ENCODE results near the gene CFP. TPM values are rescaled to one million over a fixed set of nuclear protein-coding genes. Genes with fewer than 3 reads are reported as not detected.

Gene CFP
- total RNA-seq, 3 donors from 2014 or later: 2.6 to 17.4 (median 3.3) TPM

DNA sequence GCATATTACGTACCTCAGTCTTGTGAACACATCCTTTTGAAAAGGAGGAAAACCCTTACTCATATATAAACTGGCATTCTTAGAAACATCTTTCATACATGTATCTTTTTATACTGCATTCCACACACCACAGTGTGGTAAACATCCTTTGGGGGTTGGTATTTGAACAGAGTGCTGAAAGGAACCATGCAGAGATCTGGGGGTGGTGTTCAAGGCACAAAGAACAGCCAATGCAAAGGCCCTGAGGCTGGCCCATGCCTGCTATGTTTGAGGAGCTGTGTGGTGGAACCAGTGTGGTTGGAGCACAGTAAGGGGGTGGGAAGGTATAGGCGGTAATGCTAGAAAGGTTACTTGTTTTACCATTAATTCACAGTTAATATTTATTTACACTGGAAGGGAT is 18.6 kb upstream of the CFP start:
- intact Hi-C loops (cut with DNase I; ENCODE audit: low total_unique reads): no loop called here
- no peaks in the 10 kb centered on the region for H3K36me3 ChIP-seq
- H3K27me3 ChIP-seq: peaks cover 0 to 41% of the 10 kb centered on the region in 2 donors
- no peak for TF ChIP-seq POLR2AphosphoS5 (IDR thresholded peaks at IDR 0.05)
- no peak for TF ChIP-seq CTCF (IDR thresholded peaks at IDR 0.05)
- no peaks in the 10 kb centered on the region for H3K4me1 ChIP-seq
- DNase-seq (ENCODE audit: low spot score in 2 of 2): no peak
- peak overlapping the region in 1 of 3 donors; percentile 8 for H3K4me3 ChIP-seq
- no peaks in the 10 kb centered on the region for H3K9me3 ChIP-seq
- no peak overlapping the region for H3K27ac ChIP-seq

DNA sequence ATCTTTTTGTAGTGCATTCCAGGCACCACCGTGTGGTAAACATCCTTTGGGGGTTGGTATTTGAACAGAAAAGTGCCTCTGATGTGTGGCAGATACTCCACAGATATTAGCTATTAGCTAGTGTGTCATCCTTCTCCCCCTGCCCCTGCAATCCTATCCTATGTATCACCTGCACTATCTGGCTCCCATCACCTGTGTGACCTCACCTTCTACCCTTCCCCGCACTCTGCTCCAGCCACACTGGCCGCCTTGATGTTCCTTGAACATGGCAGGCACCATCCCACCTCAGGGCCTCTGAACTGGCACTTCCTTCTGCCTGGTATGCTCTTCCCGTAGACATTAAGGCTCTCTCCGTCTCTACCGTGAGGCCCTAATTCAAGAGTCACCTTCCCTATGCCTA is 16.9 kb upstream of the CFP start:
- H3K27ac ChIP-seq: no peak overlapping the region
- H3K27me3 ChIP-seq: peaks cover 0 to 37% of the 10 kb centered on the region in 2 donors
- no peaks in the 10 kb centered on the region for H3K36me3 ChIP-seq
- no peaks in the 10 kb centered on the region for H3K9me3 ChIP-seq
- TF ChIP-seq POLR2A (IDR thresholded peaks at IDR 0.05) (no peak), CTCF (IDR thresholded peaks at IDR 0.05) (no peak), POLR2AphosphoS5 (IDR thresholded peaks at IDR 0.05) (no peak)
- intact Hi-C loops (cut with DNase I; ENCODE audit: low total_unique reads): no loop called here
- no peaks in the 10 kb centered on the region for H3K4me1 ChIP-seq
- no peak overlapping the region for H3K4me3 ChIP-seq
- no peak for DNase-seq (ENCODE audit: low spot score in 2 of 2)

DNA sequence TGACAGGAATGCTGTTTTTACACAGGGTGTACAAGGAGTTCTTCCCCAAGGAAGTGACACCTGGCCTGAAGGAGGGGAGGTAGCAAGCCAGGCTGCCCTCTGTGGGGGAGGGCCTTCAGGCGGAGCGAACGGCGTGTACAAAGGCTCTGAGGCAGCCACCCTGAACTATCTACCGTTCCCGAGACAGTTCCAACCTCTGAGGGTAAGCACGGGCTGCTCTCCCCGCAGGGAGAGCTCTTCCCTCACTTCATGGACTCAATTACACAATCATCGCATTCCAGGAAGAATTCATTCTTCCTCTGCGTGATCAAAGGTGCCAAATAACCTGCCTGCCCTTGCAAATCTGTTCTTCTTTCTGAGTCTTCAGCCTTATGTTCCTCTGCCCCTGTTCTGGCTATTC is 15.8 kb upstream of the CFP start:
- TF ChIP-seq CTCF (IDR thresholded peaks at IDR 0.05) (no peak), POLR2A (IDR thresholded peaks at IDR 0.05) (no peak), POLR2AphosphoS5 (IDR thresholded peaks at IDR 0.05) (no peak)
- peaks cover 0 to 2% of the 10 kb centered on the region in 2 donors for H3K9me3 ChIP-seq
- H3K4me3 ChIP-seq: no peak overlapping the region
- no peaks in the 10 kb centered on the region for H3K36me3 ChIP-seq
- H3K27ac ChIP-seq: peak overlapping the region; percentile 41 to 74
- intact Hi-C loops (cut with DNase I; ENCODE audit: low total_unique reads): no loop called here
- no peak for DNase-seq (ENCODE audit: low spot score in 2 of 2)
- peaks cover 0 to 31% of the 10 kb centered on the region in 2 donors for H3K27me3 ChIP-seq
- no peaks in the 10 kb centered on the region for H3K4me1 ChIP-seq

DNA sequence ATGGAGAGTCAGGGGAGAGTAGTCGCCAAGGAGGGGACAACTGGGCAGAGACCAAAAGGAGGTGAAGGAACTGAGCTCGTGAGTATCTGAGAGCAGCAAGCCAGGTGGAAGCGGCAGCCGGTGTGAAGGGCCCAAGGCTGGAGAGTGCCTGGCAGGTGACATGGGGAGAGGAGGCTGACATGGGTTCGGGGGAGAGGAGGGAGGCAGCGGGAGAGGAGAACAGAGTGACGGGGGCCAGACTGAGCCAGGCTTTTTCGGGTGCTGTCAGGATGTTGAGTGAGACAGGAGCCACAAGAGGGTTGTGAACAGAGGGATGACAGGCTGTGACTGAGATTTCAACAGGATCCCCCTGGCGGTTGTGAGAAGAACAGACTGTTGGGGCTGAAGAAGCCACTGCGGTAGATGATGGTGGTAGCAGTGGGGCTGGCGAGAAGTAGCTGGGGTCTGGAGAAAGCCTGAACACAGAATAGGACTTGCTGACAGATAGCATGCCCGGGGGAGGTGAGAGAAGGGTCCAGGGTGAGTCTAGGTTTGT is 14.9 kb upstream of the CFP start:
- H3K27ac ChIP-seq: peak overlapping the region in 1 of 2 donors; percentile 74
- peaks cover 3 to 11% of the 10 kb centered on the region in 2 donors for H3K9me3 ChIP-seq
- no peaks in the 10 kb centered on the region for H3K36me3 ChIP-seq
- DNase-seq (ENCODE audit: low spot score in 2 of 2): no peak
- H3K4me3 ChIP-seq: no peak overlapping the region
- intact Hi-C loops (cut with DNase I; ENCODE audit: low total_unique reads): no loop called here
- peaks cover 0 to 31% of the 10 kb centered on the region in 2 donors for H3K27me3 ChIP-seq
- H3K4me1 ChIP-seq: no peaks in the 10 kb centered on the region
- TF ChIP-seq POLR2AphosphoS5 (IDR thresholded peaks at IDR 0.05) (no peak), POLR2A (IDR thresholded peaks at IDR 0.05) (no peak), CTCF (IDR thresholded peaks at IDR 0.05) (no peak)

GRCh38 chrX:47643926-47644325 is 14.2 kb upstream of the CFP start:
- TF ChIP-seq POLR2AphosphoS5 (IDR thresholded peaks at IDR 0.05) (no peak), CTCF (IDR thresholded peaks at IDR 0.05) (peak in 1 of 3 donors; percentile 23)
- H3K4me1 ChIP-seq: no peaks in the 10 kb centered on the region
- peaks cover 0 to 29% of the 10 kb centered on the region in 2 donors for H3K27me3 ChIP-seq
- no peak overlapping the region for H3K27ac ChIP-seq
- no peak for DNase-seq (ENCODE audit: low spot score in 2 of 2)
- H3K36me3 ChIP-seq: no peaks in the 10 kb centered on the region
- peaks cover 3 to 17% of the 10 kb centered on the region in 2 donors for H3K9me3 ChIP-seq
- intact Hi-C loops (cut with DNase I; ENCODE audit: low total_unique reads): no loop called here
- H3K4me3 ChIP-seq: no peak overlapping the region

Measured in breast epithelium (tissue), 4 donors.